OCI-LY7 (cell line): ENCODE results near the gene TMEM143. TPM values are rescaled to one million over a fixed set of nuclear protein-coding genes. Genes with fewer than 3 reads are reported as not detected.
"Not testable (repeated sequence)": the region's sequence is repeated elsewhere in the genome, so short reads cannot be mapped to it uniquely, and the experiment has no call there.

ENCODE experiments used
- BruUV-seq: library from RNA; stranded (reverse); fragments of 400-500 nt; replicated peaks from 2 replicates; lab custom pipeline; 2021; lab: Mats Ljungman, UMichigan
- CTCF ChIA-PET: fragments of 300-600 bp; sonication (Branson Sonifier 250); formaldehyde crosslinking; loops from one replicate; lab custom pipeline; 2022; ENCODE audit warnings: antibody characterized with exemption; ENCODE audit not compliant: unreplicated experiment; lab: Charles Lee
- POLR2A ChIA-PET: fragments of 300-600 bp; sonication (Branson Sonifier 250); formaldehyde crosslinking; loops from one replicate; lab custom pipeline; 2022; ENCODE audit warnings: antibody characterized with exemption; lab: Charles Lee
- DNase-seq: peaks from one replicate; pipeline ENCODE4 v3.0.0-alpha.2; 2015; ENCODE audit warnings: low spot score
- H2AFZ ChIP-seq: fragments of 200-600 bp; sonication (generic), shearing (Covaris generic); 2 replicates; pipeline ENCODE4 v1.6.1; 2014; ENCODE audit warnings: mild to moderate bottlenecking, antibody characterized with exemption, low read length, moderate library complexity
- H3K27ac ChIP-seq: fragments of 200-600 bp; sonication (generic); 2 replicates; pipeline ENCODE4 v1.5.1; 2014; ENCODE audit warnings: mixed run types, low read depth, mild to moderate bottlenecking, moderate library complexity, low read length, inconsistent platforms; ENCODE audit not compliant: poor library complexity, severe bottlenecking
- H3K36me3 ChIP-seq: fragments of 200-600 bp; sonication (generic); 2 replicates; pipeline ENCODE4 v1.6.1; 2014; ENCODE audit warnings: mild to moderate bottlenecking, antibody characterized with exemption, low read length, moderate library complexity, mixed read lengths; ENCODE audit not compliant: insufficient read depth
- H3K4me1 ChIP-seq: fragments of 200-600 bp; sonication (generic); 2 replicates; pipeline ENCODE4 v1.5.1; 2014; ENCODE audit warnings: mild to moderate bottlenecking, low read length; ENCODE audit not compliant: insufficient read depth, poor library complexity, severe bottlenecking
- H3K4me2 ChIP-seq: fragments of 200-600 bp; sonication (generic); 2 replicates; pipeline ENCODE4 v1.6.1; 2014; ENCODE audit warnings: mild to moderate bottlenecking, low read length
- H3K4me3 ChIP-seq: fragments of 200-600 bp; sonication (generic); 2 replicates; pipeline ENCODE4 v1.5.1; 2014; ENCODE audit warnings: mild to moderate bottlenecking, low read depth, low read length; ENCODE audit not compliant: poor library complexity, severe bottlenecking
- H3K79me2 ChIP-seq: fragments of 200-600 bp; sonication (generic); 2 replicates; pipeline ENCODE4 v1.6.1; 2016; ENCODE audit warnings: low read depth, mild to moderate bottlenecking, low read length, moderate library complexity, mixed read lengths; ENCODE audit not compliant: insufficient read depth
- H3K9me2 ChIP-seq: fragments of 200-600 bp; sonication (generic); 2 replicates; pipeline ENCODE4 v1.6.1; 2016; ENCODE audit warnings: mild to moderate bottlenecking, low read length, mixed read lengths; ENCODE audit not compliant: insufficient read depth
- H3K9me3 ChIP-seq: fragments of 200-600 bp; sonication (generic); 2 replicates; pipeline ENCODE4 v1.6.1; 2014; ENCODE audit warnings: mild to moderate bottlenecking, mixed run types, low read length, mixed read lengths
- H4K20me1 ChIP-seq: fragments of 200-600 bp; sonication (generic); 2 replicates; pipeline ENCODE4 v1.6.1; 2014; ENCODE audit warnings: mild to moderate bottlenecking, antibody characterized with exemption, low read length, moderate library complexity, mixed read lengths; ENCODE audit not compliant: insufficient read depth
- CTCF ChIP-seq: fragments of 200-600 bp; sonication (generic); conservative IDR thresholded peaks from 2 replicates; pipeline ENCODE4 v1.5.1; 2014; ENCODE audit warnings: mild to moderate bottlenecking, antibody characterized with exemption, low read length, moderate library complexity, mixed read lengths
- EZH2phosphoT487 ChIP-seq: fragments of 200-600 bp; sonication (generic); IDR thresholded peaks from 2 replicates; pipeline ENCODE4 v1.6.1; 2018; ENCODE audit warnings: low read depth, borderline replicate concordance, mild to moderate bottlenecking, mixed run types, antibody characterized with exemption, low read length, moderate library complexity, mixed read lengths
- intact Hi-C: fragments of 100-400 bp; cut with micrococcal nuclease; formaldehyde crosslinking; loops from one replicate; pipeline ENCODE4 v1.10.0; 2022; ENCODE audit not compliant: unreplicated experiment
- total RNA-seq, 2 experiments: library from RNA; depleted of rRNA in 1 of 2; stranded (reverse); fragments of >200 nt in 1 of 2; shearing (Covaris generic) in 1 of 2; gene quantifications; 2 replicates each; pipeline ENCODE4 v1.2.3, GENCODE V29; 2014 to 2022

TMEM143 gene
- total RNA-seq, 2 experiments from 2014 or later: 31.1 to 31.4 TPM

DNA sequence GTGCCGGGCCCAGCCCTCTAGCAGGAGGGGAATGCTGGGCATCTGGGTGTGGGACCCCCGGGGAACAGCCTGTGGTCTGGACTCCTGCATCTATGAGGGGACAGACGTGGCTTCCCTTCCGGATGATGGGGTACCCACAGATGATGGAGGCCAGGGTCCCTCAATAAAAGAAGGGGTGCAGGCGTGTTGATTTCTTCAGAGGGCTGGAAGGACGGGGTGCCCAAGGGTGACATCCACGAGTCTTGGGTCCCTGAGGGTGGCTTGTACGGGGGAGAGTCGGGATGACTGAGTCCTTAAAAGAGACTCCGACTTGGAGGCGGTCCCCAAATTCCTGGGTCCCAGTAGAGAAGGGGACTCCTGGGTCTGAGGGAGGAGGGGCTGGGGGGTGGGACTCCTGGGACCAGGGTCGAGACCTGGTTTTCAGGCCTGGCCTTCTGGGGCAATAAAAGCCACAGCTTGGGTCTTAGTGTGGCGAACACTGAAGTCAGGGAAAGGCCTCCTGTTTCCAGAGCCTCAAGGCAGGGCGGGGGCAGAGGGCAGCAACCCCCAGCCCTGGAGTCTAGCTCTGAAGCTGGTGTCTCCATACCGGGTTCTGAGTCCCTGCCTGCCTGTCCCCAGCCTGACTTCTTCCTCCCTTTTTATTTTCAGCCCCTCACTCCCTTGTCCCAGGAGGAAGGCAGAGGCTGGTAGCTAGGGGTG lies 29.3 kb upstream of the TMEM143 start:
- H3K4me3 ChIP-seq: no peak overlapping the region
- BruUV-seq: no TSS peak
- peaks cover 15% of the 10 kb centered on the region; the same call in 1 of the 2 replicates for H3K79me2 ChIP-seq
- no peaks in the 10 kb centered on the region for H3K9me2 ChIP-seq
- intact Hi-C loops: loop anchor here (5.0 kb wide), 1 partner anchor 54 kb away; the partner anchor contains the start of gene GRWD1
- DNase-seq: no peak
- no peaks in the 10 kb centered on the region for H4K20me1 ChIP-seq
- TF ChIP-seq EZH2phosphoT487: no peak
- TF ChIP-seq CTCF: no peak
- ChIA-PET POLR2A (interaction anchor here (0.6 kb wide), 1 partner anchor 61 kb away, joined by 3 read pairs; no protein-coding TSS in a partner anchor), CTCF (no interaction called here)
- peaks cover 14% of the 10 kb centered on the region; the same call in 1 of the 2 replicates for H3K36me3 ChIP-seq
- no peaks in the 10 kb centered on the region for H3K9me3 ChIP-seq
- H3K4me1 ChIP-seq: peaks cover 19% of the 10 kb centered on the region
- no peak overlapping the region for H2AFZ ChIP-seq
- H3K4me2 ChIP-seq: no peak overlapping the region
- no peak overlapping the region for H3K27ac ChIP-seq

DNA sequence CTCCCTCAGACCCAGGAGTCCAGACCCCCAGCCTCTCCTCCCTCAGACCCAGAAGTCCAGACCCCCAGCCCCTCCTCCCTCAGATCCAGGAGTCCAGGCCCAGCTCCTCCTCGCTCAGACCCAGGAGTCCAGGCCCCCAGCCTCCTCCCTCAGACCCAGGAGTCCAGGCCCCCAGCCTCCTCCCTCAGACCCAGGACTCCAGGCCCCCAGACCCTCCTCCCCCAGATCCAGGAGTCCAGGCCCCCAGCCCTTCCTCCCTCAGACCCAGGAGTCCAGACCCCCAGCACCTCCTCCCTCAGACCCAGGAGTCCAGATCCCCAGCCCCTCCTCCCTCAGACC lies 28.2 kb upstream of the TMEM143 start:
- DNase-seq, H3K4me3 ChIP-seq, H4K20me1 ChIP-seq, H3K9me2 ChIP-seq, CTCF ChIA-PET, H3K27ac ChIP-seq, BruUV-seq, H3K9me3 ChIP-seq, H2AFZ ChIP-seq: not testable (repeated sequence)
- H3K79me2 ChIP-seq: peaks cover 15% of the 10 kb centered on the region; the same call in 1 of the 2 replicates
- H3K4me1 ChIP-seq: peaks cover 15% of the 10 kb centered on the region
- POLR2A ChIA-PET: interaction anchor here (0.8 to 0.9 kb wide), 2 partner anchors 9 to 28 kb away, joined by 3 read pairs; partner anchors contain the start of gene SYNGR4
- intact Hi-C loops: loop anchor here (5.0 kb wide), 1 partner anchor 55 kb away; the partner anchor contains the start of gene GRWD1
- H3K4me2 ChIP-seq: peak overlapping the region; percentile 91
- peaks cover 24% of the 10 kb centered on the region for H3K36me3 ChIP-seq

DNA sequence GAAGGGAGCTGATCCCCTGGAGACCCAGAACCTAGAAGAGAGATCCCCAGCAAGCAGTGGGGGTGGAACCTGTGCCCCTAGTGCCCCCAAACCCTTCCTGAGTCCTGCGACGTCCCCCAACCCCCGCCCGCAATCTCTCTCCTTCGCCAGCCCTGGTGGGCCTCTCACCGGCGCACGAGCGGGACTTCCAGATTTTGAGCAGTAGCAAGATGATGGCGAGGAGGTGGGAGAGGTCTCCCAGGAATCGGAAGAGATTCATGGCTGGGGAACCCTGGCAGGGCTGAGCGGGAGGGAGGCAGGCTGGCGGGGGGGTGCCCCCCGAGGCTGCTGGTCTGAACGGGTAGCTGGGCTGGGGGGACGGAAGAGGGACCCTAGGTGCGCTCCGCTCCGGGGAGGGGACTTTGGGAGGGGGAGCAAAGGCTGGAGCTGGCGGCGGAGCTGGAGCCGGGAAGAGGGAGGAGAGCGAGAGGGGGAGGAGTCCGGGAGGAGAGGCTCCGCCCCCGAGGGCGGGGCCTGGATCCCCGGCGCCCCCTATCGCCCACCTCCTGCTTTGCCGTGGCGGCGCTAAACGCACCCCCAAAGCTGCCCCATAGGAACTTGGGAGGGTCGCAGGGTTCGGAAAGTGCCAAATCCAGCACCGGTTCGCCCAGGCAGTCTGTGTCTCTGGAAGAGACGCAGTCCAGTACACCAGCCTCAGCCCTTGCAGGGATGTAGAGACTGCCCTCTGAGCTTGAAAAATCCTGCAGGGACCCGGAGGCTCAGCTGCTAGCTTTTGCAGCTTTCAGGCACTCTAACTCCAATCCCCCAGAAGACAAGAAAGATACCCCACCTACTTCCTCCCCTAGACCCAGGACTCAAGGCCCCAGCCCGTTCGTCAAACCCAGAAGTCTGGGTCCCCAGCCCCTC lies 27.6 kb upstream of the TMEM143 start, which contains the start of gene KDELR1:
KDELR1 (minus strand) TSS at position 452 of the 906 bp plus-strand sequence; CDS start at position 259, 193 bp downstream.
- intact Hi-C loops: loop anchor here (2.0 to 5.0 kb wide), 2 partner anchors 56 to 101 kb away; partner anchors contain the start of gene GRWD1
- Histone ChIP-seq H3K27ac (peak within 1 kb of the TSS; percentile 56), H3K79me2 (peaks cover 15% of the 10 kb centered on the region; the same call in 1 of the 2 replicates), H3K36me3 (peaks cover 30% of the 10 kb centered on the region), H2AFZ (peak within 1 kb of the TSS; percentile 73), H3K4me1 (peaks cover 15% of the 10 kb centered on the region), H4K20me1 (no peaks in the 10 kb centered on the region), H3K4me3 (peak within 1 kb of the TSS; percentile 88), H3K4me2 (peak within 1 kb of the TSS; percentile 91), H3K9me2 (no peaks in the 10 kb centered on the region), H3K9me3 (no peaks in the 10 kb centered on the region)
- peak; percentile 72 for DNase-seq
- TF ChIP-seq EZH2phosphoT487 (no peak), CTCF (peak; percentile 96)
- ChIA-PET CTCF (interaction anchor here (1.0 kb wide), 1 partner anchor 40 kb away, joined by 3 read pairs; no protein-coding TSS in a partner anchor), POLR2A (interaction anchor here (0.6 to 0.9 kb wide), 3 partner anchors 9 to 27 kb away, joined by 3 read pairs; partner anchors contain the start of gene SYNGR4)
- BruUV-seq: TSS peak; percentile 62
